CD4-positive, alpha-beta memory T cell (primary cell): ENCODE results near the gene NLE1. TPM values are rescaled to one million over a fixed set of nuclear protein-coding genes. Genes with fewer than 3 reads are reported as not detected.
"Not testable (repeated sequence)": the region's sequence is repeated elsewhere in the genome, so short reads cannot be mapped to it uniquely, and the experiment has no call there.

Source experiments
- CTCF ChIA-PET: fragments of 350-600 bp; sonication (Branson Sonifier 250); formaldehyde crosslinking; loops from one replicate; lab custom pipeline; 2021; ENCODE audit warnings: inconsistent platforms; ENCODE audit not compliant: partially characterized antibody; lab: Charles Lee
- POLR2A ChIA-PET: fragments of 350-600 bp; sonication (Branson Sonifier 250); formaldehyde crosslinking; loops from one replicate; lab custom pipeline; 2021; ENCODE audit not compliant: partially characterized antibody; lab: Charles Lee
- DNase-seq, 5 donors: peaks; one replicate each; pipeline versions ENCODE4 v3.0.0 to v3.0.0-alpha.2; 2020 to 2022; ENCODE audit warnings: mixed read lengths in 1 of 5
- H3K27ac ChIP-seq: one replicate; pipeline ENCODE4 v1.7.0; 2013; ENCODE audit warnings: low read depth, low read length
- H3K27me3 ChIP-seq: 2 replicates; pipeline ENCODE4 v1.7.0; 2013; ENCODE audit warnings: mild to moderate bottlenecking, low read length, moderate library complexity; ENCODE audit not compliant: insufficient read depth
- H3K36me3 ChIP-seq: 2 replicates; pipeline ENCODE4 v1.7.0; 2013; ENCODE audit warnings: mild to moderate bottlenecking, low read length, moderate library complexity; ENCODE audit not compliant: insufficient read depth
- H3K4me1 ChIP-seq: 2 replicates; pipeline ENCODE4 v1.7.0; 2013; ENCODE audit warnings: mild to moderate bottlenecking, low read length, moderate library complexity; ENCODE audit not compliant: insufficient read depth
- H3K4me3 ChIP-seq, 2 donors: one replicate each; pipeline ENCODE4 v1.7.0; 2013; ENCODE audit warnings: low read length in 2 of 2, mild to moderate bottlenecking in 1 of 2
- H3K9me3 ChIP-seq, 2 donors: one replicate each; pipeline ENCODE4 v1.7.0; 2013; ENCODE audit warnings: low read length in 2 of 2, control low read depth in 1 of 2; ENCODE audit not compliant: control insufficient read depth in 1 of 2
- H3K27ac Mint-ChIP-seq, 7 donors: one replicate each; pipeline ENCODE4 v1.8.0; 2020 to 2021; ENCODE audit warnings: mixed read lengths in 7 of 7, mild to moderate bottlenecking in 6 of 7, inconsistent platforms in 3 of 7, moderate library complexity in 3 of 7
- H3K27me3 Mint-ChIP-seq, 2 donors: one replicate each; pipeline ENCODE4 v1.8.0; 2020 to 2021; ENCODE audit warnings: mixed read lengths in 2 of 2
- H3K36me3 Mint-ChIP-seq, 2 donors: one replicate each; pipeline ENCODE4 v1.8.0; 2020 to 2021; ENCODE audit warnings: mixed read lengths in 2 of 2, inconsistent platforms in 1 of 2, mild to moderate bottlenecking in 1 of 2
- H3K4me1 Mint-ChIP-seq, 4 donors: one replicate each; pipeline ENCODE4 v1.8.0; 2020 to 2021; ENCODE audit warnings: mixed read lengths in 4 of 4, mild to moderate bottlenecking in 1 of 4
- H3K4me3 Mint-ChIP-seq, 8 donors: one replicate each; pipeline ENCODE4 v1.8.0; 2020 to 2021; ENCODE audit warnings: mixed read lengths in 8 of 8, mild to moderate bottlenecking in 7 of 8, moderate library complexity in 6 of 8, inconsistent platforms in 3 of 8
- H3K9me3 Mint-ChIP-seq, 8 donors: one replicate each; pipeline ENCODE4 v1.8.0; 2020 to 2021; ENCODE audit warnings: mixed read lengths in 8 of 8, mild to moderate bottlenecking in 5 of 8, inconsistent platforms in 3 of 8, moderate library complexity in 1 of 8
- intact Hi-C: fragments of 100-400 bp; cut with micrococcal nuclease; formaldehyde crosslinking; loops from one replicate; pipeline ENCODE4 v1.15.1; 2023
- polyA plus RNA-seq, 2 donors: library from polyadenylated mRNA; unstranded; fragments of 300-500 nt; fragmentation: Illumina TruSeq; gene quantifications; one replicate each; pipeline ENCODE4 v1.2.3, GENCODE V29; 2021
- total RNA-seq, 2 experiments: library from RNA; stranded (reverse); gene quantifications; one replicate each; pipeline ENCODE4 v1.2.3, GENCODE V29; 2021

Gene NLE1
- total and polyA plus RNA-seq, 4 experiments from 2014 or later: 4.4 to 20.5 (median 12.5) TPM

DNA sequence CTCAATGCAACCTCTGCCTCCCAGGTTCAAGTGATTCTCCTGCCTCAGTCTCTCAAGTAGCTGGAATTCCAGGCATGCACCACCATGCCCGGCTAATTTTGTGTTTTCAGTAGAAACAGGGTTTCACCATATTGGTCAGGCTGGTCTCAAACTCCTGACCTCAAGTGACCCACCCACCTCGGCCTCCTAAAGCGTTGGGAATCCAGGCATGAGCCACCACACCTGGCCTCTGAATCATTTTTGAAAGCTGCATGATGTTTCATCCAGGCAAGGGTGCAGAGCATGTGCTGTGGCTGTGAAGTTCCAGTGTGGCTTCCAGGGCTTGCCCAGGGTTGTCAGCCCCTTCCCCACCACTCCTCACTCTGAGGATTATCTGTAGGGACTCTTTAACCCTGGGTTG is 30.2 kb upstream of the NLE1 start:
- H3K27ac Mint-ChIP-seq: peak overlapping the region; percentile 50 to 93 (median 84)
- DNase-seq, H3K9me3 ChIP-seq, H3K36me3 Mint-ChIP-seq, H3K27me3 Mint-ChIP-seq, H3K4me3 ChIP-seq, H3K27me3 ChIP-seq, H3K36me3 ChIP-seq, intact Hi-C loops, H3K27ac ChIP-seq, H3K9me3 Mint-ChIP-seq: not testable (repeated sequence)
- CTCF ChIA-PET: interaction anchor here (1.0 to 1.3 kb wide), 6 partner anchors 37 to 368 kb away, joined by 3 to 5 read pairs (median 3); no protein-coding TSS in a partner anchor
- peaks cover 39 to 68% (median 51%) of the 10 kb centered on the region in 4 donors for H3K4me1 Mint-ChIP-seq
- peaks cover 52% of the 10 kb centered on the region for H3K4me1 ChIP-seq
- H3K4me3 Mint-ChIP-seq: peak overlapping the region in 3 of 8 donors; percentile 31 to 67 (median 51)
- POLR2A ChIA-PET: interaction anchor here (1.0 to 18.0 kb wide), 8 partner anchors 11 to 366 kb away, joined by 3 to 217 read pairs (median 4); partner anchors contain the start of gene SLFN5

- intact Hi-C loops: loop anchor here (1.0 kb wide), 5 partner anchors 70 to 367 kb away; no protein-coding TSS in a partner anchor
- Mint-ChIP-seq H3K9me3 (peaks cover 0 to 4% (median 0%) of the 10 kb centered on the region in 8 donors), H3K4me3 (peak overlapping the region; percentile 51 to 81 (median 68)), H3K27me3 (no peaks in the 10 kb centered on the region), H3K36me3 (no peaks in the 10 kb centered on the region), H3K27ac (peak overlapping the region; percentile 82 to 93 (median 91)), H3K4me1 (peaks cover 36 to 63% (median 46%) of the 10 kb centered on the region in 4 donors)
- peaks cover 47% of the 10 kb centered on the region for H3K4me1 ChIP-seq
- H3K36me3 ChIP-seq: no peaks in the 10 kb centered on the region
- no peaks in the 10 kb centered on the region for H3K27me3 ChIP-seq
- ChIA-PET POLR2A (interaction anchor here (0.6 to 18.0 kb wide), 7 partner anchors 43 to 1319 kb away, joined by 3 to 217 read pairs (median 11); partner anchors contain the start of genes SLFN12L and SLFN5), CTCF (interaction anchor here (0.9 to 9.7 kb wide), 6 partner anchors 42 to 576 kb away, joined by 3 to 111 read pairs (median 18); partner anchors contain the start of gene SLFN12L)
- no peak overlapping the region for H3K27ac ChIP-seq
- peak; percentile 52 to 62 (median 56) for DNase-seq
- H3K4me3 ChIP-seq: peak overlapping the region in 1 of 2 donors; percentile 18
- H3K9me3 ChIP-seq: no peaks in the 10 kb centered on the region
These were observed 29.7 kb upstream of the NLE1 start for GRCh38 chr17:35171834-35172233.

GRCh38 chr17:35170968-35171771 is 29.1 kb upstream of the NLE1 start:
- Histone ChIP-seq H3K27me3 (no peaks in the 10 kb centered on the region), H3K9me3 (no peaks in the 10 kb centered on the region), H3K36me3 (no peaks in the 10 kb centered on the region), H3K27ac (no peak overlapping the region), H3K4me3 (peak overlapping the region in 1 of 2 donors; percentile 18), H3K4me1 (peaks cover 41% of the 10 kb centered on the region)
- Mint-ChIP-seq H3K27ac (peak overlapping the region; percentile 82 to 93 (median 91)), H3K36me3 (no peaks in the 10 kb centered on the region), H3K9me3 (peaks cover 0 to 4% (median 0%) of the 10 kb centered on the region in 8 donors), H3K4me3 (peak overlapping the region; percentile 51 to 81 (median 68)), H3K4me1 (peaks cover 32 to 60% (median 42%) of the 10 kb centered on the region in 4 donors), H3K27me3 (no peaks in the 10 kb centered on the region)
- POLR2A ChIA-PET: interaction anchor here (0.6 to 18.0 kb wide), 6 partner anchors 10 to 1320 kb away, joined by 3 to 217 read pairs (median 10); partner anchors contain the start of genes SLFN12L and SLFN5
- CTCF ChIA-PET: interaction anchor here (0.6 to 9.7 kb wide), 25 partner anchors 10 to 593 kb away, joined by 3 to 111 read pairs (median 4); partner anchors contain the start of genes SLFN11, SLFN12L and SLFN5
- intact Hi-C loops: loop anchor here (1.0 kb wide), 5 partner anchors 71 to 368 kb away; no protein-coding TSS in a partner anchor
- peak; percentile 41 to 75 (median 72) for DNase-seq

- ChIA-PET CTCF (interaction anchor here (0.6 to 9.7 kb wide), 12 partner anchors 9 to 637 kb away, joined by 3 to 111 read pairs (median 6); partner anchors contain the start of genes SLFN12L and SLFN5), POLR2A (interaction anchor here (0.6 to 18.0 kb wide), 7 partner anchors 9 to 371 kb away, joined by 3 to 217 read pairs (median 10); partner anchors contain the start of genes SLFN12L and SLFN5)
- H3K36me3 ChIP-seq: no peaks in the 10 kb centered on the region
- peaks cover 0 to 4% (median 0%) of the 10 kb centered on the region in 8 donors for H3K9me3 Mint-ChIP-seq
- H3K36me3 Mint-ChIP-seq: no peaks in the 10 kb centered on the region
- H3K4me1 Mint-ChIP-seq: peaks cover 23 to 56% (median 36%) of the 10 kb centered on the region in 4 donors
- no peaks in the 10 kb centered on the region for H3K9me3 ChIP-seq
- H3K27me3 Mint-ChIP-seq: no peaks in the 10 kb centered on the region
- no peak overlapping the region for H3K4me3 ChIP-seq
- no peaks in the 10 kb centered on the region for H3K27me3 ChIP-seq
- intact Hi-C loops: no loop called here
- H3K4me1 ChIP-seq: peaks cover 37% of the 10 kb centered on the region
- peak overlapping the region in 1 of 8 donors; percentile 29 for H3K4me3 Mint-ChIP-seq
- DNase-seq: no peak
- no peak overlapping the region for H3K27ac ChIP-seq
- H3K27ac Mint-ChIP-seq: no peak overlapping the region
These were observed 27.8 kb upstream of the NLE1 start for GRCh38 chr17:35169835-35170363.

DNA sequence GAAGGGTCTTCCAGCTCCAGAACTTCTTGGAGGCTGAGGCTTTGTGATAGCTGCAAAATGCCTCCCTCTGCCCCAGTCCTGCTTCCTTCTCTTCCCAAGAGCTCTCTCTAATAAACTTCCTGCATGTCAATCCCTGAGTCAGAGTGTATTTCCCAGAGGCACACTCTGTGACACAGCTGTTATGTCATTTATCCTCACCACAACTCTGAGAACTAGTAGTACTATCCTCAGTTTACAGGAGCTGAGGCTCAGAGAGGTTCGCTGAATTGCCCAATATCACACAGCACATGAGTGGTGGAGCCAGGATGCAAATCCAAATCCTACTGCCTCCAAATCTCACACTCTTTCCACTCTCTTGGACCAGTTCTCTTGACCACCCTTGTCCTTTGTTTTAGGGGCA is 25.6 kb upstream of the NLE1 start:
- no peak overlapping the region for H3K4me3 ChIP-seq
- no peak for DNase-seq
- intact Hi-C loops: no loop called here
- no peaks in the 10 kb centered on the region for H3K36me3 Mint-ChIP-seq
- peak overlapping the region in 3 of 7 donors; percentile 8 to 50 (median 36) for H3K27ac Mint-ChIP-seq
- ChIA-PET POLR2A (interaction anchor here (0.7 to 12.0 kb wide), 4 partner anchors 26 to 368 kb away, joined by 3 to 117 read pairs (median 20); partner anchors contain the start of genes SLFN12L and SLFN5), CTCF (interaction anchor here (0.9 to 9.7 kb wide), 6 partner anchors 145 to 641 kb away, joined by 3 to 111 read pairs (median 6); partner anchors contain the start of genes SLFN12L and TAF15)
- H3K9me3 ChIP-seq: no peaks in the 10 kb centered on the region
- peaks cover 34% of the 10 kb centered on the region for H3K4me1 ChIP-seq
- H3K4me1 Mint-ChIP-seq: peaks cover 21 to 58% (median 37%) of the 10 kb centered on the region in 4 donors
- no peaks in the 10 kb centered on the region for H3K9me3 Mint-ChIP-seq
- H3K36me3 ChIP-seq: no peaks in the 10 kb centered on the region
- no peaks in the 10 kb centered on the region for H3K27me3 ChIP-seq
- H3K27ac ChIP-seq: no peak overlapping the region
- H3K4me3 Mint-ChIP-seq: no peak overlapping the region
- no peaks in the 10 kb centered on the region for H3K27me3 Mint-ChIP-seq

DNA sequence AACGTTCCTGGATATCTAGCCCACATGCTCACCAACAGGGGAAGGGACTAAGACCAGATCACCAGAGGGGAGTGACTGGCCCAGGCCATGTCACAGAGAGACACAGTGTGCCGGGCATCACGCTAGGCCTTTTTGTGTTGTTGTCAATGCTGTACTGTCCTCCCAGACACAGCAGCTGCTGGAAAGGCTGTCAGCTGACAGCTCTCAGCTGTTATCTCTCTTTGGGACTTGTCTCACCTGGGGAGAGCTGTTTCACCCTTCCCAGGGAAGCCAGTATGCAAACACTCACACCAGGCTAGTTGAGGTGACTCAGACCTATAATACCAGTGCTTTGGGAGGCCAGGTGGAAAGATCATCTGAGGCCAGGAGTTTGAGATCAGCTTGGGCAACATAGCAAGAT is 24.9 kb upstream of the NLE1 start:
- intact Hi-C loops: no loop called here
- H3K27me3 ChIP-seq: no peaks in the 10 kb centered on the region
- ChIA-PET CTCF (interaction anchor here (0.9 to 9.7 kb wide), 6 partner anchors 146 to 642 kb away, joined by 3 to 111 read pairs (median 6); partner anchors contain the start of genes SLFN12L and TAF15), POLR2A (interaction anchor here (0.7 to 12.0 kb wide), 4 partner anchors 26 to 368 kb away, joined by 3 to 117 read pairs (median 20); partner anchors contain the start of genes SLFN12L and SLFN5)
- H3K27ac Mint-ChIP-seq: peak overlapping the region in 3 of 7 donors; percentile 19 to 57 (median 35)
- DNase-seq: no peak
- H3K4me1 Mint-ChIP-seq: peaks cover 23 to 58% (median 39%) of the 10 kb centered on the region in 4 donors
- H3K27ac ChIP-seq: no peak overlapping the region
- no peaks in the 10 kb centered on the region for H3K36me3 Mint-ChIP-seq
- H3K4me1 ChIP-seq: peaks cover 34% of the 10 kb centered on the region
- no peaks in the 10 kb centered on the region for H3K9me3 Mint-ChIP-seq
- no peak overlapping the region for H3K4me3 Mint-ChIP-seq
- no peaks in the 10 kb centered on the region for H3K36me3 ChIP-seq
- no peak overlapping the region for H3K4me3 ChIP-seq
- H3K27me3 Mint-ChIP-seq: no peaks in the 10 kb centered on the region
- H3K9me3 ChIP-seq: no peaks in the 10 kb centered on the region
